HG03025 (cell line): ENCODE measurements around the gene TMCO6.
"Not testable (repeated sequence)": the region's sequence is repeated elsewhere in the genome, so short reads cannot be mapped to it uniquely, and the experiment has no call there.

Source experiments
- ATAC-seq: cut with Tn5 transposase; IDR thresholded peaks from one replicate; pipeline ENCODE4 v1.9.1; 2021; ENCODE audit warnings: mild to moderate bottlenecking, moderate library complexity; ENCODE audit not compliant: unreplicated experiment, low FRiP score

The TMCO6 gene

GRCh38 chr5:140630292-140631035 is 8.8 kb upstream of the TMCO6 start:
- ATAC-seq: no peak

GRCh38 chr5:140631036-140631417 is 8.2 kb upstream of the TMCO6 start:
- ATAC-seq: no peak

GRCh38 chr5:140631831-140632365 is 7.4 kb upstream of the TMCO6 start:
- peak; percentile 28 for ATAC-seq

GRCh38 chr5:140632366-140633020 is 6.8 kb upstream of the TMCO6 start:
- peak; percentile 56 for ATAC-seq

DNA sequence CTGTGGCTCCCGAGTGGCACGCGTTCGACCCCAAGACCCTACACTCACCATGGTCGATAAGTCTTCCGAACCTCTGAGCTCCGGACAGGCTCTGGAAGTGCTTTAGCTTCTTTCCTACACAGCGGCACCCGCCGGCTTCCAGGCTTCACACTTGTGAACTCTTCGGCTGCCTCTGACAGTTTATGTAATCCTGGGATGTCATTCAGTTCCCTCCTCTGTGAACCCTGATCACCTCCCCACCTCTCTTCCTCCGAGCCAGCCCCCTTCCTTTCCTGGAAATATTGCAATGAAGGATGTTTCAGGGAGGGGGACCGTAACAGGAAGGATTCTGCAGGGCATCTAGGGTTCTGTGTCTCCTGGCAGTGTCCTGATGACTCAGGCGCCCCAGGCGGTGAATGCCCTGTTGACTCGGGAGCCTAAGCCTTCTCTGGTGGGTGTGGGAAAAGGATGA is 6.2 kb upstream of the TMCO6 start, which contains the start of gene CD14:
TSS of gene CD14 (minus strand) at position 155 of the 451 bp plus-strand sequence. CDS start at position 51, 104 bp downstream.
- no peak for ATAC-seq

GRCh38 chr5:140633501-140633900 is 5.8 kb upstream of the TMCO6 start:
- ATAC-seq: no peak

DNA sequence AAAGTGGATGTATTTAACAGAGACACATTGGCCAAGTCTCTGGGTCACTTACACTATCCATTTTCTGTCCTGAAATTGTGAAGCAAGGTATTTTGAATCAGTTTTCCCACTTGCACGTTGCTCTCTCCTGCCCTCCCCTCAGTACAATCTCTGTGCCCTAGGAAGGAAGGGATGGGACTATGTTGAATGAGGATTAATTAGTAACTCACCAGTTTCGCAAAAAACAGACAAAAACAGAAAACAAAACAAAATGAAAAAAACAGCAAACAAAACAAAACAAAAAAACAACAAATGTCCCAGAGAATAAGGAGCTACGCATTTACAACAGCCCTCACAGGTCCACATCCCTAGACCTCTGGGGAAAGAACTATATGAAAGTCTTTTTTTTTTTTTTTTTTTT is 5.1 kb upstream of the TMCO6 start:
- no peak for ATAC-seq

GRCh38 chr5:140635291-140636257 is 3.7 kb upstream of the TMCO6 start:
- ATAC-seq: no peak

- no peak for ATAC-seq
These were observed 1.7 kb upstream of the TMCO6 start for GRCh38 chr5:140637371-140638100.

DNA sequence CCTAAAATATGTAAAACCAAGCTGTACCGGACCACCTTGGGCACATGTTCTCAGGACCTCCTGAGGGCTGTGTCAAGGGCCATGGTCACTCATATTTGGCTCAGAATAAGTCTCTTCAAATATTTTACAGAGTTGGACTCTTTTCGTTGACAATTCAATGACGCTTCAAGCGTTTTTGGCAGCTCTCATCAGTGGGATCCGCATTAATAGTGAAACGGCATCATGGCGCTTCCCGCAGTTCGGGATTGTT is 428 bp upstream of the TMCO6 start:
- not testable (repeated sequence) for ATAC-seq

- no peak for ATAC-seq
These were observed 2.5 kb downstream of the TMCO6 start for GRCh38 chr5:140641716-140642115.

- no peak for ATAC-seq
These were observed 3.5 kb downstream of the TMCO6 start for GRCh38 chr5:140642718-140643117.

DNA sequence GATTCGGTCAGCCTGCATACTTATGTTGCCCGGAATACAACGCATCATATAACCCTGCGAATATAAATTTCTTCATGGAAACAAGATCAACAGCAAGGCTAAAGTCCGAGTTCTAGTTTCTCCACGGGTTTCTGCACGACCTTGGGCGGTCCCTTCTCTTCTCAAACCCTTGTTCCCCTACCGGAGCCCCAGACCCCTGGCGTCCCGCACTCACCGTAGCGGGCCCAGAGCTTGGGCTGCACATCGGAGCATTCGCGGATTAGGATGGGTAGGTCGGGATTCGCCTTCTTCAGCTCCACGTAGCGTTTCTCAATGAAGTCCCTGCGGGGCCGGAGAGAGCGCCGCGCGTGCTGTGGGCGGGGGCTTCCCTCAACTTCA is 7.8 kb downstream of the TMCO6 start:
- ATAC-seq: no peak

DNA sequence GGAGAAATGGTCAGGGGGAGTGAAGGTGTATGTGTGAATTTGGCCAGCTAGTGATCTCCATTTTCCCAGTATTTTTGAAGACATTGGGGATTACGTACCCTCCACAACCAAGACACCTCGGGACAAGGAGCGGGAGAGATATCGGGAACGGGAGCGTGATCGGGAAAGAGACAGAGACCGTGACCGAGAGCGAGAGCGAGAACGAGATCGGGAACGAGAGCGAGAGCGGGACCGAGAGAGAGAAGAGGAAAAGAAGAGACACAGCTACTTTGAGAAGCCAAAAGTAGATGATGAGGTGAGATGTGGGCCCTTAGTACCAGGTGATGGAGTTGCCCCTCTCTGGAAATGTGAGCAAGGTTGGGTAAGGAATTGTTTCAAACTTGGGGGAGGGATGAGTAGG is 19.6 kb downstream of the TMCO6 start:
- ATAC-seq: no peak

GRCh38 chr5:140660371-140660770 is 21.1 kb downstream of the TMCO6 start:
- not testable (repeated sequence) for ATAC-seq

GRCh38 chr5:140664030-140664358 is 24.7 kb downstream of the TMCO6 start:
- ATAC-seq: no peak

GRCh38 chr5:140664359-140665119 is 25.3 kb downstream of the TMCO6 start, which contains the start of gene WDR55:
TSS of gene WDR55 (plus strand) at chr5:140664904. CDS start at chr5:140664913, 9 bp downstream.
- peak; percentile 95 for ATAC-seq

DNA sequence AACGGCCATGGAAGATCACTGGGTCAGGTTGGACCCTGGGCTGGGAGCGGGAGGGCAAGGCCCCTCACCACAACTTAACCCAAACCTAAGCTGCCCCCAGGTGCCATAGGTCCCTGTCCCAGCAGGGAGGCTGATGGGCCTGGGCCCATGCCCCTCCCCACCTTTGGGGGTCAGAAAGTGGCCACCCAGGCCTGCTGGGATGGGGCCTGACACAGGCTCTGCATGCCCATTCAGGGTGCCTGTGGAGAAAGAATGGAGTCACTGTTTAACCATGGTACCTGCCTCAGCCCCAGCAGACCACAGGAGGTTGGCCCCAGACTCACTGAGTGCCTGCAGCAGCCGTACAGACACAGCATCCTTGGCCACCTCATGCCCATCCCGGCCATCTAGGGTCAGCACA is 31.8 kb downstream of the TMCO6 start:
- not testable (repeated sequence) for ATAC-seq

- no peak for ATAC-seq
These were observed 32.3 kb downstream of the TMCO6 start for GRCh38 chr5:140671472-140672125.
